GM12801 (cell line): Measurements from ENCODE around the gene RAD51D.

Experiments used
- CTCF ChIP-seq: IDR thresholded peaks from one replicate; pipeline ENCODE4 v1.5.1; 2011; ENCODE audit warnings: control low read depth; ENCODE audit not compliant: insufficient read length; ENCODE audit errors: extremely low read depth

Gene RAD51D

GRCh38 chr17:35127751-35128514 lies 8.3 kb upstream of the RAD51D start:
- no peak for TF ChIP-seq CTCF

GRCh38 chr17:35121315-35121714 lies 1.7 kb upstream of the RAD51D start, which contains the start of gene FNDC8:
Gene FNDC8 (plus strand): TSS chr17:35121615. CDS start chr17:35121694, 79 bp downstream.
- no peak for TF ChIP-seq CTCF

GRCh38 chr17:35117984-35118383 lies 1.7 kb downstream of the RAD51D start:
- no peak for TF ChIP-seq CTCF

GRCh38 chr17:35116845-35117244 lies 2.8 kb downstream of the RAD51D start:
- no peak for TF ChIP-seq CTCF

- TF ChIP-seq CTCF: no peak
Measured at GRCh38 chr17:35104844-35105450, 14.7 kb downstream of the RAD51D start.

- TF ChIP-seq CTCF: no peak
Measured at GRCh38 chr17:35103271-35103670, 16.4 kb downstream of the RAD51D start.

GRCh38 chr17:35101725-35102124 lies 17.9 kb downstream of the RAD51D start:
- no peak for TF ChIP-seq CTCF
